ENCODE measurements around the gene PSMB7. TPM values are rescaled to one million over a fixed set of nuclear protein-coding genes. Genes with fewer than 3 reads are reported as not detected.

The PSMB7 gene
- total RNA-seq, 1 donor from 2014 or later = 120 TPM

DNA sequence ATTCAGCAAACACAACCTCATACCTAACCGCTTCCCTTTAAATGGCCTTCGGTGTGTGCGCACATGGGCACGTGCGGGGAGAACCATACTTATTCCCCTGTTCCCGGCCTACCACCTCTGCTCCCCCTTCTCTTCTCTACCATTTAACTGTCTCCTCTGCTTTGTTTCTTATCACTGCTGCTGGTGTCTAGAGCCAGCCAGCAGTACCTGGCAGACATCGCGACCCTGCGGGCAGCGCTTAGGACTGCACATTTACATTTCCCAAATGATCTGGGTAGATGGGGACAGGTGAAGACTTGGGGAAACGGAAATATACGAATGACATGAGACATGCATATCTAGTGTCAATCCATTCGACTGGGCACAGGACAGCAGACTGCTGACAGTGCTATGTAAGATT lies 56.6 kb downstream of the PSMB7 start:
- no peak for ATAC-seq (ENCODE audit: low read depth)
- ChIA-PET CTCF (interaction anchor here (1.8 kb wide), 1 partner anchor 232 kb away, joined by 8 read pairs; no protein-coding TSS in a partner anchor), POLR2A (no interaction called here)
- Mint-ChIP-seq H3K9me3 (no peaks in the 10 kb centered on the region), H3K4me1 (peaks cover 6% of the 10 kb centered on the region), H3K4me3 (no peak overlapping the region), H3K27me3 (no peaks in the 10 kb centered on the region), H3K36me3 (ENCODE audit: low read depth) (peaks cover 78% of the 10 kb centered on the region), H3K27ac (peak overlapping the region; percentile 27)
- DNase-seq = no peak
- intact Hi-C loops (cut with micrococcal nuclease) = no loop called here
- TF ChIP-seq, protein P1, sequence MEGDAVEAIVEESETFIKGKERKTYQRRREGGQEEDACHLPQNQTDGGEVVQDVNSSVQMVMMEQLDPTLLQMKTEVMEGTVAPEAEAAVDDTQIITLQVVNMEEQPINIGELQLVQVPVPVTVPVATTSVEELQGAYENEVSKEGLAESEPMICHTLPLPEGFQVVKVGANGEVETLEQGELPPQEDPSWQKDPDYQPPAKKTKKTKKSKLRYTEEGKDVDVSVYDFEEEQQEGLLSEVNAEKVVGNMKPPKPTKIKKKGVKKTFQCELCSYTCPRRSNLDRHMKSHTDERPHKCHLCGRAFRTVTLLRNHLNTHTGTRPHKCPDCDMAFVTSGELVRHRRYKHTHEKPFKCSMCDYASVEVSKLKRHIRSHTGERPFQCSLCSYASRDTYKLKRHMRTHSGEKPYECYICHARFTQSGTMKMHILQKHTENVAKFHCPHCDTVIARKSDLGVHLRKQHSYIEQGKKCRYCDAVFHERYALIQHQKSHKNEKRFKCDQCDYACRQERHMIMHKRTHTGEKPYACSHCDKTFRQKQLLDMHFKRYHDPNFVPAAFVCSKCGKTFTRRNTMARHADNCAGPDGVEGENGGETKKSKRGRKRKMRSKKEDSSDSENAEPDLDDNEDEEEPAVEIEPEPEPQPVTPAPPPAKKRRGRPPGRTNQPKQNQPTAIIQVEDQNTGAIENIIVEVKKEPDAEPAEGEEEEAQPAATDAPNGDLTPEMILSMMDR (IDR thresholded peaks at IDR 0.05) = no peak

DNA sequence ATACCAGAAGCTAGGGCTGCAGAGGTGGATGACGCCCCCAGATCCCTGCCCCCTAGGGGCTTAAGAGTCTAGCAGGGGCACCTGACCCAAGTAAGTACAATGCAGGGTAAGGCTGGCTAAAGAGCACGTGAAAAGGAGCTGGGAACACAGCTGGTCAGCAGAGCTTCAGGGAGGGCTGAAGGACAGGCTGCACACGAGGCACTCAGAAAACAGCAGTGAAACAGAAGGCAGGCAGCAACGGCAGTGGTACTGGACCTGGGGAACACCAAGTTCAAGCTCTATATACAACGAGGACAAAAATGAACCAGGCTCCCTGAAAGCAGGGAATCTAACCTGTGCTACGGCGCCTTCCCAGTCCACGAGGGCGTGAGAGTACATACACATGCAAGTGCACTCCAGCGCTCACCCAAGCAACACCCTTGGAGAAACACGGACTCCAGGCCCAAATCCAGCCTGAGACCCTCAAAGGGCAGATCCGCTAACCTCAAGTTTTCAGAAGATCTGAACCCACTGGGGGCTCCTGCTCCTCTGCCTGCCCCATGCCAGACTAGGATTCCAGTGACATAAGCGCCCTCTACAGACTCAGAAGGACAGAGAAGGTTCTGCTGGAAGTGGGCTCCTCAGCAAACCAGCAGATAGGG lies 57.4 kb downstream of the PSMB7 start:
- POLR2A ChIA-PET = no interaction called here
- H3K36me3 Mint-ChIP-seq (ENCODE audit: low read depth) = peaks cover 78% of the 10 kb centered on the region
- H3K27me3 Mint-ChIP-seq = no peaks in the 10 kb centered on the region

DNA sequence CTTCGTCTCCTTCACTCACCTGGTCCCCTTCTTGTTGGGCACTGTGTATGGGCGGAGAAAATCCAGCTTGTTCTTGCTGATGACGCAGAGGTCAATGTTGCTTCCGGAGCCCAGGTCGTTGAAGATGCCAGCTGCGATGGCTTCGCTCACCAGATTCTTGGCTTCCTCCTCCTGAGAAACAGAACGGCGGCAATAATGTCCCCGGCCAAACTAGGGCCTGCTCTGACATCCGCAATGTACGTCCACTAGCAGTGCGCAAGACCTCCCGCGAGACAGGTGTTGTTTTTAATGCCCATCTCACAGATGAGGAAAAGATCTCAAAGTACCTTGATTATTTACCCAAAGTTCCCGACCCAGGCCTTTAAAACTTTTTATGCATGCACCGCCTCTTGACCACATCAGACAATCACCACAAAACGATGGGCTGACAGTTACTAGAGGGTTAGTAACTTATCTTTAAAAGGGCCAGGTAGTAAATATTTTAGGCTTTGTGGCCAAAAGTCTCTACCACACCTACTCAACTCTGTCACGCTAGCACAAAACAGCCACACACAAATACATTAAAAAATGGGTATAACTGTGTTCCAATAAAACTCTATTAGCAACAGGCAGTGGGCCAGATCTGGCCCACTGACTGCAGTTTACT lies 58.4 kb downstream of the PSMB7 start:
- intact Hi-C loops (cut with micrococcal nuclease) = no loop called here
- H3K27ac Mint-ChIP-seq = no peak overlapping the region
- ChIA-PET CTCF (interaction anchor here (1.8 kb wide), 1 partner anchor 230 kb away, joined by 8 read pairs; no protein-coding TSS in a partner anchor), POLR2A (no interaction called here)
- H3K36me3 Mint-ChIP-seq (ENCODE audit: low read depth) = peaks cover 82% of the 10 kb centered on the region
- no peak for ATAC-seq (ENCODE audit: low read depth)
- no peak for DNase-seq
- H3K4me1 Mint-ChIP-seq = peaks cover 3% of the 10 kb centered on the region
- TF ChIP-seq, protein P1 (IDR thresholded peaks at IDR 0.05) = no peak
- H3K27me3 Mint-ChIP-seq = no peaks in the 10 kb centered on the region
- H3K4me3 Mint-ChIP-seq = no peak overlapping the region
- no peaks in the 10 kb centered on the region for H3K9me3 Mint-ChIP-seq

More for the DNA sequence above, 57.4 kb downstream of the PSMB7 start:
- Mint-ChIP-seq H3K9me3 (no peaks in the 10 kb centered on the region), H3K4me3 (no peak overlapping the region), H3K4me1 (peaks cover 6% of the 10 kb centered on the region), H3K27ac (no peak overlapping the region)
- ATAC-seq (ENCODE audit: low read depth) (no peak), DNase-seq (no peak)
- TF ChIP-seq, protein P1 (IDR thresholded peaks at IDR 0.05) = no peak
- intact Hi-C loops (cut with micrococcal nuclease) = no loop called here
- CTCF ChIA-PET = interaction anchor here (1.8 kb wide), 1 partner anchor 231 kb away, joined by 8 read pairs; no protein-coding TSS in a partner anchor

DNA sequence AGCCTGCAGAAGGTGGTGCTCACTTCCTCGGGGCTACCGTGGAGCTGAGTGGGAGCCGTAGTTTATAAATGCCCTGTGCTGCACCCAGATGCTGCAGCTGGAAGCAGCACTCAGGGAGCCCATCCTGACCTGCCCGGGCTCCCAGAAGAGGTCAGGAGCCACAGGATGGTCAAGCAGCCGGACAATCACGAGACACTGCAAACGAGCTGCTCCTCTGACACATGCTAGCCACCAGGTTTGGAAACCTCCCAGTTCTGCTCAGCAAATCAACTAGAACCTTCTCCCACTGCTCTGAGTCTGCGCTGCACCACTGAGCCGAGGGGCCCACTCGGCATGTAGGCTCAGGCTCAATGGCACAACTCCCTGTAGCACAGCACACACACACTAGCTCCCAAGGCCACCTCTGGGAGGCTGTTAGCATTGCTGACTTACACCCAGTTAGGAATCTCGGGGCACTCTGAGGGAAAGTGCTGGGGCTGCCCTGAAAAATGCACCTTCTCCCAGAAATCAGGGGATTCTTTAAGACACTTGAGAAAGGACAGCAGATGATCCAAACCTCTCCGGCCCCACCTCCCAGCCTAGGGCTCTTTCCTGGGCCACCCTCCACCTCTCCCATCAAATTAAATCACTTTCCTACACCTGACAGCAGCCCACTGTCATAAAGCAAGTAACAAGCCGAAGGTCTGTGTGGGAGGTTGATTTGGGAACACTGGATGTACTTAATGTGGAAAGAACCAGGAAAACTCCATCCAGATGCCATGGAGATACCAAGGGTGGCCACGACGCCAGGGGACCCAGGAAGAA lies 59.1 kb downstream of the PSMB7 start:
- Mint-ChIP-seq H3K27ac (no peak overlapping the region), H3K36me3 (ENCODE audit: low read depth) (peaks cover 85% of the 10 kb centered on the region), H3K9me3 (no peaks in the 10 kb centered on the region), H3K4me3 (no peak overlapping the region), H3K4me1 (peaks cover 3% of the 10 kb centered on the region), H3K27me3 (no peaks in the 10 kb centered on the region)
- ChIA-PET CTCF (no interaction called here), POLR2A (no interaction called here)
- intact Hi-C loops (cut with micrococcal nuclease) = no loop called here
- ATAC-seq (ENCODE audit: low read depth) (no peak), DNase-seq (no peak)
- TF ChIP-seq, protein P1 (IDR thresholded peaks at IDR 0.05) = no peak

Data from activated B cell treated with CpG ODN at 0.5 μM for 24 hours (primary cell).